SJSA1 (cell line): Measurements from ENCODE around the gene LMO3. TPM values are rescaled to one million over a fixed set of nuclear protein-coding genes. Genes with fewer than 3 reads are reported as not detected.

Experiments
- DNase-seq, 2 experiments: peaks; one replicate each; pipeline ENCODE4 v3.0.0-alpha.2; 2015 to 2020; ENCODE audit warnings: low spot score in 2 of 2, low read depth in 1 of 2
- H3K27ac ChIP-seq: fragments of 250-450 bp; sonication (Bioruptor Pico); 2 replicates; pipeline ENCODE4 v1.5.1; 2020; ENCODE audit warnings: mild to moderate bottlenecking, moderate library complexity
- H3K27me3 ChIP-seq: fragments of 250-450 bp; sonication (Bioruptor Pico); replicated peaks from 2 replicates; pipeline ENCODE4 v1.5.1; 2020; ENCODE audit warnings: mild to moderate bottlenecking, moderate library complexity
- H3K36me3 ChIP-seq: fragments of 250-450 bp; sonication (Bioruptor Pico); 2 replicates; pipeline ENCODE4 v1.5.1; 2020; ENCODE audit warnings: mild to moderate bottlenecking
- H3K4me1 ChIP-seq: fragments of 250-450 bp; sonication (Bioruptor Pico); replicated peaks from 2 replicates; pipeline ENCODE4 v1.6.1; 2021; ENCODE audit warnings: mild to moderate bottlenecking
- H3K4me3 ChIP-seq: fragments of 250-450 bp; sonication (Bioruptor Pico); 2 replicates; pipeline ENCODE4 v1.5.1; 2020; ENCODE audit warnings: mild to moderate bottlenecking
- H3K9me3 ChIP-seq: fragments of 250-450 bp; sonication (Bioruptor Pico); replicated peaks from 2 replicates; pipeline ENCODE4 v1.5.1; 2020; ENCODE audit warnings: mild to moderate bottlenecking
- total RNA-seq: library from RNA; depleted of rRNA; stranded (reverse); fragments of >200 nt; shearing (Covaris generic); gene quantifications from 2 replicates; pipeline ENCODE4 v1.2.3, GENCODE V29; 2014; rRNA removed

Gene LMO3
- not detected in 2 replicates for total RNA-seq

- Histone ChIP-seq H3K9me3 (no peaks in the 10 kb centered on the region), H3K4me3 (no peak within 1 kb of the TSS), H3K4me1 (no peaks in the 10 kb centered on the region), H3K27ac (no peak within 1 kb of the TSS), H3K36me3 (no peaks in the 10 kb centered on the region), H3K27me3 (no peaks in the 10 kb centered on the region)
- DNase-seq, result no peak
These were observed at the start of gene LMO3 for GRCh38 chr12:16606117-16606200. LMO3 (minus strand) TSS chr12:16606162; CDS start chr12:16600860, 5,302 bp downstream.

- Histone ChIP-seq H3K4me1 (no peaks in the 10 kb centered on the region), H3K4me3 (no peak overlapping the region), H3K27ac (no peak overlapping the region), H3K36me3 (no peaks in the 10 kb centered on the region), H3K9me3 (no peaks in the 10 kb centered on the region), H3K27me3 (no peaks in the 10 kb centered on the region)
- DNase-seq, result no peak
These were observed 30.6 kb upstream of the LMO3 start for GRCh38 chr12:16636435-16637055.

GRCh38 chr12:16634786-16635185 is 28.8 kb upstream of the LMO3 start:
- no peak for DNase-seq
- H3K36me3 ChIP-seq, result no peaks in the 10 kb centered on the region
- no peaks in the 10 kb centered on the region for H3K9me3 ChIP-seq
- no peak overlapping the region for H3K4me3 ChIP-seq
- no peak overlapping the region for H3K27ac ChIP-seq
- H3K4me1 ChIP-seq, result no peaks in the 10 kb centered on the region
- H3K27me3 ChIP-seq, result no peaks in the 10 kb centered on the region

- H3K9me3 ChIP-seq, result no peaks in the 10 kb centered on the region
- H3K4me3 ChIP-seq, result no peak overlapping the region
- no peaks in the 10 kb centered on the region for H3K4me1 ChIP-seq
- H3K36me3 ChIP-seq, result no peaks in the 10 kb centered on the region
- H3K27ac ChIP-seq, result no peak overlapping the region
- H3K27me3 ChIP-seq, result no peaks in the 10 kb centered on the region
- no peak for DNase-seq
These were observed 21.0 kb upstream of the LMO3 start for GRCh38 chr12:16626991-16627390.

- Histone ChIP-seq H3K27ac (no peak overlapping the region), H3K4me1 (no peaks in the 10 kb centered on the region), H3K36me3 (no peaks in the 10 kb centered on the region), H3K4me3 (no peak overlapping the region), H3K27me3 (no peaks in the 10 kb centered on the region), H3K9me3 (no peaks in the 10 kb centered on the region)
- no peak for DNase-seq
These were observed 16.4 kb upstream of the LMO3 start for GRCh38 chr12:16622338-16622737.

GRCh38 chr12:16619537-16619936 is 13.6 kb upstream of the LMO3 start:
- Histone ChIP-seq H3K9me3 (no peaks in the 10 kb centered on the region; the same call in 1 of the 2 replicates), H3K4me3 (no peak overlapping the region)
- no peak for DNase-seq

GRCh38 chr12:16618256-16618655 is 12.3 kb upstream of the LMO3 start:
- Histone ChIP-seq H3K4me3 (no peak overlapping the region), H3K9me3 (no peaks in the 10 kb centered on the region; the same call in 1 of the 2 replicates), H3K27ac (no peak overlapping the region), H3K27me3 (no peaks in the 10 kb centered on the region; the same call in 1 of the 2 replicates), H3K4me1 (no peaks in the 10 kb centered on the region), H3K36me3 (no peaks in the 10 kb centered on the region)
- no peak for DNase-seq

More at GRCh38 chr12:16619537-16619936, 13.6 kb upstream of the LMO3 start:
- Histone ChIP-seq H3K27me3 (no peaks in the 10 kb centered on the region), H3K27ac (no peak overlapping the region), H3K4me1 (no peaks in the 10 kb centered on the region), H3K36me3 (no peaks in the 10 kb centered on the region)

- Histone ChIP-seq H3K36me3 (no peaks in the 10 kb centered on the region), H3K27me3 (no peaks in the 10 kb centered on the region; the same call in 1 of the 2 replicates), H3K4me1 (no peaks in the 10 kb centered on the region), H3K4me3 (no peak overlapping the region), H3K9me3 (no peaks in the 10 kb centered on the region; the same call in 1 of the 2 replicates), H3K27ac (no peak overlapping the region)
- DNase-seq, result no peak
These were observed 7.2 kb upstream of the LMO3 start for GRCh38 chr12:16613199-16613598.

GRCh38 chr12:16612647-16613046 is 6.7 kb upstream of the LMO3 start:
- H3K36me3 ChIP-seq, result no peaks in the 10 kb centered on the region
- no peak for DNase-seq
- no peaks in the 10 kb centered on the region; the same call in 1 of the 2 replicates for H3K27me3 ChIP-seq
- H3K9me3 ChIP-seq, result no peaks in the 10 kb centered on the region; the same call in 1 of the 2 replicates
- no peak overlapping the region for H3K4me3 ChIP-seq
- H3K27ac ChIP-seq, result no peak overlapping the region
- H3K4me1 ChIP-seq, result no peaks in the 10 kb centered on the region

- no peaks in the 10 kb centered on the region; the same call in 1 of the 2 replicates for H3K9me3 ChIP-seq
- no peak for DNase-seq
- H3K27ac ChIP-seq, result no peak overlapping the region
- no peaks in the 10 kb centered on the region for H3K4me1 ChIP-seq
- H3K36me3 ChIP-seq, result no peaks in the 10 kb centered on the region
- H3K27me3 ChIP-seq, result no peaks in the 10 kb centered on the region; the same call in 1 of the 2 replicates
- H3K4me3 ChIP-seq, result no peak overlapping the region
These were observed 5.2 kb upstream of the LMO3 start for GRCh38 chr12:16611146-16611545.

- no peak overlapping the region for H3K27ac ChIP-seq
- no peaks in the 10 kb centered on the region for H3K4me1 ChIP-seq
- H3K27me3 ChIP-seq, result no peaks in the 10 kb centered on the region; the same call in 1 of the 2 replicates
These were observed 4.8 kb upstream of the LMO3 start for GRCh38 chr12:16610743-16611142.

GRCh38 chr12:16610001-16610585 is 4.1 kb upstream of the LMO3 start:
- Histone ChIP-seq H3K4me1 (no peaks in the 10 kb centered on the region), H3K27me3 (no peaks in the 10 kb centered on the region; the same call in 1 of the 2 replicates), H3K4me3 (no peak overlapping the region), H3K9me3 (no peaks in the 10 kb centered on the region), H3K36me3 (no peaks in the 10 kb centered on the region), H3K27ac (no peak overlapping the region)
- no peak for DNase-seq

More at GRCh38 chr12:16610743-16611142, 4.8 kb upstream of the LMO3 start:
- H3K9me3 ChIP-seq, result no peaks in the 10 kb centered on the region
- H3K4me3 ChIP-seq, result no peak overlapping the region
- no peaks in the 10 kb centered on the region for H3K36me3 ChIP-seq
- DNase-seq, result no peak

GRCh38 chr12:16608946-16609539 is 3.1 kb upstream of the LMO3 start:
- H3K4me3 ChIP-seq, result no peak overlapping the region
- H3K36me3 ChIP-seq, result no peaks in the 10 kb centered on the region
- DNase-seq, result no peak
- no peak overlapping the region for H3K27ac ChIP-seq
- H3K27me3 ChIP-seq, result no peaks in the 10 kb centered on the region
- no peaks in the 10 kb centered on the region for H3K4me1 ChIP-seq
- H3K9me3 ChIP-seq, result no peaks in the 10 kb centered on the region

GRCh38 chr12:16607906-16608775 is 2.2 kb upstream of the LMO3 start:
- no peaks in the 10 kb centered on the region for H3K4me1 ChIP-seq
- no peak overlapping the region for H3K4me3 ChIP-seq
- no peak for DNase-seq
- no peaks in the 10 kb centered on the region for H3K36me3 ChIP-seq
- no peaks in the 10 kb centered on the region for H3K9me3 ChIP-seq
- H3K27ac ChIP-seq, result no peak overlapping the region
- H3K27me3 ChIP-seq, result no peaks in the 10 kb centered on the region
